Ishikawa (cell line): ENCODE measurements around the gene OXGR1.

ENCODE experiments used
- CEBPB ChIP-seq: IDR thresholded peaks from 2 replicates; pipeline ENCODE4 v1.6.1; 2012
- CREB1 ChIP-seq: IDR thresholded peaks from 2 replicates; pipeline ENCODE4 v1.6.1; 2012; ENCODE audit warnings: low read depth
- EGR1 ChIP-seq: IDR thresholded peaks from 2 replicates; pipeline ENCODE4 v1.6.1; 2012
- EP300 ChIP-seq: IDR thresholded peaks from 2 replicates; pipeline ENCODE4 v1.6.1; 2012; ENCODE audit warnings: borderline replicate concordance
- FOXM1 ChIP-seq: IDR thresholded peaks from 2 replicates; pipeline ENCODE4 v1.6.1; 2012; ENCODE audit warnings: low read depth, borderline replicate concordance
- MAX ChIP-seq: IDR thresholded peaks from 2 replicates; pipeline ENCODE4 v1.6.1; 2012
- RAD21 ChIP-seq: IDR thresholded peaks from 2 replicates; pipeline ENCODE4 v1.6.1; 2012; ENCODE audit warnings: low read depth
- TAF1 ChIP-seq: IDR thresholded peaks from 2 replicates; pipeline ENCODE4 v1.6.1; 2012; ENCODE audit warnings: low read depth, mild to moderate bottlenecking
- TCF12 ChIP-seq: IDR thresholded peaks from 2 replicates; pipeline ENCODE4 v1.6.1; 2012; ENCODE audit warnings: low read depth
- USF1 ChIP-seq: IDR thresholded peaks from 2 replicates; pipeline ENCODE4 v1.6.1; 2012
- YY1 ChIP-seq: IDR thresholded peaks from 2 replicates; pipeline ENCODE4 v1.6.1; 2012; ENCODE audit warnings: low read depth
- ZBTB7A ChIP-seq: IDR thresholded peaks from 2 replicates; pipeline ENCODE4 v1.6.1; 2012; ENCODE audit warnings: low read depth

Gene OXGR1

GRCh38 chr13:96935901-96936300 lies 58.4 kb downstream of the OXGR1 start:
- TF ChIP-seq RAD21: no peak
- no peak for TF ChIP-seq FOXM1
- TF ChIP-seq YY1: no peak
- no peak for TF ChIP-seq TAF1
- TF ChIP-seq CREB1: no peak
- no peak for TF ChIP-seq EGR1
- no peak for TF ChIP-seq EP300
- no peak for TF ChIP-seq TCF12
- TF ChIP-seq CEBPB: no peak
- TF ChIP-seq ZBTB7A: no peak
- no peak for TF ChIP-seq USF1
- no peak for TF ChIP-seq MAX
